ENCODE results near the gene RAD50. TPM values are rescaled to one million over a fixed set of nuclear protein-coding genes. Genes with fewer than 3 reads are reported as not detected.
A peak's percentile ranks its signal among the peaks of the same experiment; 100 is the strongest.
"Not testable (repeated sequence)": the region's sequence is repeated elsewhere in the genome, so short reads cannot be mapped to it uniquely, and the experiment has no call there.

The RAD50 gene
- total RNA-seq (2014; rRNA removed; shearing (Covaris generic)) = 13.5 and 25.2 TPM in 2 replicates

DNA sequence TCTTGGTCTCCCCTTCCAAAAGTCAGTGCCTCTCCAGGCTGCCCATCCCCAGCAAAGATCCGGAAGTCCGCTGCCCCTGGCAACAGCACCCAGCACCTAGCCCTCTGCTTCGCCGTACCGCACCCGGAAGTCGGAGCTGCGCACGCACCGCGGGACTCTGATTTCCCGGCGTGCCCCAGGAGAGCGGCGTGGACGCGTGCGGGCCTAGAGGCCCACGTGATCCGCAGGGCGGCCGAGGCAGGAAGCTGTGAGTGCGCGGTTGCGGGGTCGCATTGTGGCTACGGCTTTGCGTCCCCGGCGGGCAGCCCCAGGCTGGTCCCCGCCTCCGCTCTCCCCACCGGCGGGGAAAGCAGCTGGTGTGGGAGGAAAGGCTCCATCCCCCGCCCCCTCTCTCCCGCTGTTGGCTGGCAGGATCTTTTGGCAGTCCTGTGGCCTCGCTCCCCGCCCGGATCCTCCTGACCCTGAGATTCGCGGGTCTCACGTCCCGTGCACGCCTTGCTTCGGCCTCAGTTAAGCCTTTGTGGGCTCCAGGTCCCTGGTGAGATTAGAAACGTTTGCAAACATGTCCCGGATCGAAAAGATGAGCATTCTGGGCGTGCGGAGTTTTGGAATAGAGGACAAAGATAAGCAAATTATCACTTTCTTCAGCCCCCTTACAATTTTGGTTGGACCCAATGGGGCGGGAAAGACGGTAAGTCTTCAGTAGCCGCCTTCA, at the start of gene RAD50:
Gene RAD50, plus strand, starts transcription at position 215 of the 715 bp plus-strand sequence. Its CDS starts 348 bp downstream, at position 563.
- peak; percentile 91 for DNase-seq (ENCODE audit: low read depth)

DNA sequence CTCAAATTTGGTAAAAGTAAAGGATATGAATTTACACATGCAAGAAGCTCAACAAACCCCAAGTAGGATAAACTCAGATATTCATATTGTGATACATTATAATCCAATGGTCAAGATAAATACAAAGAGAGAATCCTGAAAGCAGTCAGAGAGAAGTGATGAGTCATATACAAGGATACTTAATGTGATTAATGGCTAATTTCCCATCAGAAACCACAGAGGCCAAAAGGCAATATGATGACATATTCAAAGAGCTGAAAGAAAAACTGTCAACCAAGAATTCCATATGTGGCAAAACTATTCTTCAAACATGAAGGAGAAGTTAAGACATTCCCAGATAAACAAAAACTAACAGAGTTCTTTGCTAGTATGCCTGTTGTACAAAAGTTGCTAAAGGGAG, 46.7 kb upstream of the RAD50 start:
- DNase-seq (ENCODE audit: low read depth) = peak; percentile 71

DNA sequence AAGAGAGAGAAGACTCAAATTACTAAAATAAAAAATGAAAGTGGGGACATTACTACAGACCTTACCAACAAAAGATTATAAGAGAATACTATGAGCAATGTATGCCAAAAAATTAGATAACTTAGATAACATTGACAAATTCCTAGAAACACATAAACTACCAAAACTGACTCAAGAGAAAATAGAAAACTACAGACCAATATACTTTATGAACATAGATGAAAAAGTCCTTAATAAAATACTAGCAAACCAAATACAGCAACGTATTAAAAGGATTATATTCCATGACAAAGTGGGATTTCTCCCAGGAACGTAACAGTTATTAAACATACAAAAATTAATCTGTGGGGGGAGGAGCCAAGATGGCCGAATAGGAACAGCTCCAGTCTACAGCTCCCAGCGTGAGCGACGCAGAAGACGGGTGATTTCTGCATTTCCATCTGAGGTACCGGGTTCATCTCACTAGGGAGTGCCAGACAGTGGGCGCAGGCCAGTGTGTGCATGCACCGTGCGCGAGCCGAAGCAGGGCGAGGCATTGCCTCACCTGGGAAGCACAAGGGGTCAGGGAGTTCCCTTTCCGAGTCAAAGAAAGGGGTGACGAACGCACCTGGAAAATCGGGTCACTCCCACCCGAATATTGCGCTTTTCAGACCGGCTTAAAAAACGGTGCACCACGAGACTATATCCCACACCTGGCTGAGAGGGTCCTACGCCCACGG, 43.0 kb upstream of the RAD50 start:
- DNase-seq (ENCODE audit: low read depth) = not testable (repeated sequence)

DNA sequence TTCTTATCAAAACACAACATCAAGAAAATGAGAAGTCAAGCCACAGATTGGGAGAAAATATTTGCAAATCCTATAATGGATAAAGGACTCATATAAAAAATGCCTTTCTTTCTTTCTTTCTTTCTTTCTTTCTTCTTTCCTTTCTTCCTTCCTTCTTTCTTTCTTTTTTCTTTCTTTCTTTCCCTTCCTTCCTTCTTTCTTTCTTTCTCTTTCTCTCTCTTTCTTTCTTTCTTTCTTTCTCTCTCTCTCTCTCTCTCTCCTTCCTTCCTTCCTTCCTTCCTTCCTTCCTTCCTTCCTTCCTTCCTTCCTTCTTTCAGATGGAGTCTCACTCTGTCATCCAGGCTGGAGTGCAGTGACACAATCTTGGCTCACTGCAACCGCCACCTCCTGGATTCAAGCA, 34.7 kb upstream of the RAD50 start:
- DNase-seq (ENCODE audit: low read depth) = not testable (repeated sequence)

DNA sequence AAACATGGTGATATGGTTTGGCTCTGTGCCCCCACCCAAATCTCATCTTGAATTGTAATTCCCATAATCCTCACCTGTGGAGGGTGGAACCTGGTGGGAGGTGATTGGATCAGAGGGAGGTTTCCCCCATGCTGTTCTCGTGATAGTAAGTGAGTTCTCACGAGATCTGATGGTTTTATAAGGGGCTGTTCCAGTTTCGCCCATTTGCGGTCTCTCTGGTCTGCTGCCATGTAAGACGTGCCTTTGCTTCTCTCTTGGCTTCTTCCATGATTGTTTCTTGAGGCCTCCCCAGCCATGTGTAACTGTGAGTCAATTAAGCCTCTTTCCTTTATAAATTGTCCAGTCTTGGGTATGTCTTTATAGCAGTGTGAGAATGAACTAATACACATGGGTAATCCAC, 31.9 kb upstream of the RAD50 start:
- not testable (repeated sequence) for DNase-seq (ENCODE audit: low read depth)

DNA sequence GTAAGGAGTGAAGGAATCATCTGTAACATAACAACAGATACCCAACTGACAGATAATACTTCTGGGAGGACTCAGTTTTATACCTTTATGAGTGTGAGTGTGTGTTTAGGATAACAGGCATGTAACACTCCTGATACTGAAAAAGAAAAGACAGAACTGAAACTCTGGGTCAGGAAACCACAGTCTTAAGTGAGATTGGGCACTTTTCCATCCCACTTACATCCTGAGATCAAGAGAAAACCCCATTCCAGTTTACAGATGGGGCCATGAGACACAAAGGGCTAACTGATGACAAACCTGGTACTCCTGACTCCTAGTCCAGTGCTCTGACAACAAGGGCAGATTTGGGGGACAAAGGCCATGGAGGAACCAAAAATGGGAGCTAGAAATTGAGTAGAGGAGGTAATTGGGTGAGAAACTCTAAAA, 31.5 kb upstream of the RAD50 start:
- no peak for DNase-seq (ENCODE audit: low read depth)

DNA sequence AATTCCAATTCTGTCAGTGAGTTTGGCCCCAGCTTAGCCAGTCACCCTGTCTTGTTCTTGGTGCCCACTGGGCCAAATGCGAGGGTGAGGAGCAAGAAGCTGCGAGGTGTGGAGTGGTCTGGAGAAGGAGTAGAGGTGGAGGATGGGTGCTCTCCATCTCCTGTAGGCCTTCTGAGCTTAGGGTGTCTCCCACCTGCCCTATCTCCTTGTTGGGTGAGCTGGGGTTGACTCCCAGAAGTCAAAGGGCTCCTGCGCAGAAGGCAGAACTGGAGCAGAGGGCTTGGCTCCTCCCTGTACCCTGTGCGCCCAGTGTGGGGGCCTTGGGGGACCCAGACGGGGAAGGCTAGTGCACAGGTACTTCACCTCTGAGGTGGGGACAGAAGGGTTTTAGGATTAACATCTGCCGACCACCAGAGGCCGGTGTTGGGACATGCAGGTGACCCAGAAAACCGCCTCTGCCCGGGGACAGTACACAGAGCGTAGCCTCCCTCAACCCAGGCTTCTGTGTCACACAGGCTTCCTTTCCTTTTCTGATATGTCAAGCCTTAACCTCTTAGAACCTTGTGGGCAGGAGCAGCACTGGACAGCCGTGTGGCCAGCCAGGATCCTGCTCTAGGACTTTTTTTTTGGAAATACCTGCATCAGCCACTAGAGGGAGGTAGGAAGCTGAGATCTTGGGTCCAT, 30.3 kb upstream of the RAD50 start:
- DNase-seq (ENCODE audit: low read depth) = peak; percentile 55

DNA sequence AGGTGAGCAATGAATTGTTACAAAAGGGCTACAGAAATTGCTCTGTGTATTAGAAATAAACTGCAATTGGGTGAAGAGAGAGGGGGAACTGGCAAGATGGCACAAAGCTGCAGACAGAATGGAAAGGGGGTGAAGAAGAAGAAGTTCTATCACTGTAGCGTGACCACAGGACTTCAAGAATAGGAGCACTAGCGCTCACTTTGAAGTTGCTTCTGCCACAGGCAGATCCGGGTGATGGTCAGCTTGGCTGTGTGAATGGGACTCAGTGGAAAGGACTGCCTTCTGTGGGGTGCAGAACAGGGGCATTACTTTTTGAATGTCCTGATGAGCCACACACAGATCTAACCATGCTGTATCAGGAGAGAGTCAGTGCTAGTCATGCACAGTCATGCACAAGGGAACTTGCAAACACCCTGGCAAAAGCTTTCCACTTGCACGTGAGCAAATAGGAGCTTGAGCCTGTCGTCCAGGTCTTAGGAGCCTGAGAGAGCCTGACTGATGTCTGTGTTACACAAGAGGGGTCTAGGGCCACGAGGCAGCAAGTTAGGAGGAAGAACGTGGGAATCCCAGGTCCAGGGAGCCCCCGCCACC, 29.7 kb upstream of the RAD50 start:
- DNase-seq (ENCODE audit: low read depth) = no peak

DNA sequence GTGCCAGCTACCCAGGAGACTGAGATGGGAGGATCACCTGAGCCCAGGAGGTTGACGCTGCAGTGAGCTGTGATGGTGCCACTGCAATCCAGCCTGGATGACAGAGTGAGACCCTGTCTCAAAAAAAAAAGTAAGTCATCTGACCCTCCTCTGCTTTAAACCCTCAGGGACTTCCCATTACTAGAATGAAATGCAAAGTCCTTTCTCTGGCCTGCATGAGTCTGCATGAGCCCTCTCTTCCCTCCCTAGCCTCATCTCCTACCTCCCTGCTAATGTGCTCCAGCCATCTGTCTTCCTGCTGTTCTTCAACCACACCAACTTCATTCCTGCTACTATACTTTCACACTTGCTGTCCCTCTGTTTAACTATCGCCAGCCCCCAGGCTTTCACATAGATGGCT, 28.8 kb upstream of the RAD50 start:
- DNase-seq (ENCODE audit: low read depth) = no peak

DNA sequence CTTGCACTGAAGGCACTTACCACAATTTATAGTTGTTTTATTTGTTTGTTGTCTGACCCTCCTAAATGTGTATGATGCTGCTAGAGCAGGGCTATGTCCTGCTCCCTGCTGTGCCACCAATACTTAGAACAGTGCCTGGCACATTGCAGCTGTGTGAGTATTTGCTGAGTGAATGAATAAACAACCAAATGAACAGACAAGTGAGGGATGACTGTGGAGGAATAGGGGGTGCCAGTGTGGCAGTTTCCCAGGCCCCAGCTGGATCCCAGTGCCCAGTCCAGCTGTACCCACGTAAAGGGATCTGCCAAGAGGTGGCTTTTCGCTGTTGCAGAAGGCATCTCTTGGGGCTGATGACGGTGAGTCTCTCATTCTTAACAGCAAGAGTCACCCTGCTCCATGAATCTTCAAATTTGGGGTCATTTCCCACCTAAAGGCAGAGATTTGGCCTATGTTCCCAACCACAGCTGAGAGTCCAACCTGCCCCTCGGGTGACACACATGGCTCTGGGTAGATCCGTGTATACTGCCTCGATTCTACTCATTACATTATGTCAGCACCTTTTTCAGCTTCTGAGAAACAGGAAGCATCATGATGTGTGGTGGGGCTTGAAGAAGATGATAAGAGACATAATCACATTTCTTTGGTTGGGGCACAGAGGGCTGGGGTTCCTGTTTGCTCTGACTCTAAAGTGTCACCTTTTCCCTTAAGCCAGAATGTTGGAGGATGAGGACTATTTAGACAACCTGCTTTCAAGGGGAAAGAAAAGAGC, 27.7 kb upstream of the RAD50 start:
- DNase-seq (ENCODE audit: low read depth) = no peak

DNA sequence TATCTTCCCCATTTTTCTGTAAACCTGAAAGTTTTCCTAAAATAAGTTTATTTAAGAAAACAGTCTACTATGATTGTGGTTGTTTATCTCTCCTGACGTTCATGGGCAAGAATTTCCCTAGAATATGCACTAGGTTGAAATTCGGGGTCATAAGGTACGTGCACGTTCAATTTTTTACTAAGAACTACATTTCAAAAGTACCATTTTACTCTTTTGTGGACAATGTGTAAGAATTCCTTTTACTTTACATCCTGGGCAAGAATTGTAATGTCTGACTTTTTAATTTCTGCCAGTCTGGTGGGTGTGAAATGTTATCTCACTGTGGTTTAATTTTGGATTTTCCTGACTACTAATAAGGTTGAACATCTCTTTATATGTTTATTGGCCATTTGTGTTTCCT, 25.8 kb upstream of the RAD50 start:
- DNase-seq (ENCODE audit: low read depth) = no peak

DNA sequence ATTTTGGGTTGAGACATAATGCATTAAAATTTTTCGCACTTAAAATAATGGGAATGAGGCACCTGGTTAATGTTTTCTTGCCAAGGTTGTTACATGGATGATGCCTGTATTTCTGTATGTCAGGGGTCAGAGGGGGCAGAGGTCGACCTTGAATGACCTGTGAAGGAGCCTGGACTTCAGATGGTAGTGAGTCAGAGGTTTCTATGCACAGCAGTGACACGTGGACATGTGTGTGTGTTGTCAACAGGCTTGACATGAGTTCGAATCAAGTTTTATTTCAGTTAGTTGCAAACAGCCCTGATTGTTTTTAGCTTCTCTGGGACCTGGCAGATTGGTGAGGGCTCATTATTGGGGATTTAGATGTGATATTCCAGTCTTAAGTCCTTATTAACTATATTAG, 17.1 kb upstream of the RAD50 start:
- no peak for DNase-seq (ENCODE audit: low read depth)

DNA sequence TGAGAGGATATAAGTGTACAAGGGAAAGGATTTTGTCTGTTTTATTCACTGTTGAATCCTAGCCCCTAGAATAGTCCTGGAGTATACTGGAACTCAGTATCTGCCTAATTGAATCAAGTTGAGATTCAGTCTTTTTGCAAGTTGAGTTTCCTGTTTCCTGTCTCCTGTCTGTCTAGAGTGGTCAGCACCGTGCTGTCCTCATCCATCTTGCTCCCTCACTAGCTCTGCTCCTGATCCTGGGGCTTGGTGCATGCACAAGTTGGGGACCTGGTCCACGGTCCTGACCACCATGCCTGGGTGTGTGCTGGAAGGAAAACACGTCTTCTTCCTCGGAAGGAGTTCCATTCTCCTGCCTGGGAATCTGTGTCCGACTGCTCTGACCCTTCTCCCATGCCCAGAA, 16.6 kb upstream of the RAD50 start:
- no peak for DNase-seq (ENCODE audit: low read depth)

DNA sequence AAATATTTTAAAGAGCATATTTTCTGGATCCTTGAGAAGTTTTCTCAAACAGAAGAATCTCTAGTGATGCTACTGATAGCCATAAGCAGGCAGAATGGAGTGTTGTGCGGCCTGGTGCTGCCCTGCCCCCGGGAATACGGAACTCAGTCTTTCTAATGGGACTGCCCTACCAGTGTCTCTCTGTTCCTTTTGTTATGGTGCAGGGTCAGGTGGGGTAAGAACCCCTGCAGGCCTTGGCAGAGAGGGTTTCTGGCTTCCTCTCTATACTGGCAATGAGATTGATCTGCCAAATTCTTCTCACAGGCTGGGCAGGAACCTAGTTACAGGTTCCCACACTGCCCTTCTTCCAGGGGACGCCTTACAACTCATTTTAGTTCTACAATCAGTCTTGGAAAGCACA, 16.0 kb upstream of the RAD50 start:
- no peak for DNase-seq (ENCODE audit: low read depth)

DNA sequence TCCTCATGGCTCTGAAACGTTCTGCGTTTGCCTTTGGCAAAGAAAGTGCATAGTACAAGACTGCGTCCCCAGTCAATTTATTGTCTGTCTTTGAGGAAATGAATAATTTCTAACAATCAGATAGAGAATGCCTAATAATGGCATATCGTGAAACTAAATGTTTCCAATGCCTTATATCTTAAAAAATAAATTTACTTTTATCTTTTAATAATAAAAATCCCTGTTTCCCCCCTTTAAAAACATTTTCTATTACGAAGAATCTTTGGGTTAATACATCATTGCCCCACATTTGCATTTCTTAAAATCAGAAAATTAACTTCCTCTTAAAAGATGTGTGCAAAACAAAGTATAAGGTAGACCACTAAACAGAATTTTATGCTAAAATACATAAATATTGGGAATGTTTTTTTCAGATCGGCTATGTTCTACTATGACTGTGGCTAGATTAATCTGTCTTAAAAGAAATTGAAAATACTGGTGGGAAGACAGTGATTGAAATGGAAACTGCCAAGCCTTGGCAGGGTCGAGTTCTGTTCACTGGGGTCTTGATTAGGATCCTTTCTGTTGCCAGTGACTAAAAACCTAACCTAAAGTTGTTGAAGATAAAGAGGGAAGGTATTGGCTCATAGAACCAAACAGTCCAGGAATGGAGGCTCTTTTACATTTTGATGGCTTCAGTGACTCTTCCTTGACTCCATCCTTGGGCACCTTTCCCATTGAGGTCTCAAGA, 13.1 kb upstream of the RAD50 start, which contains the start of gene IL5:
Gene IL5, minus strand, starts transcription at position 51 of the 730 bp plus-strand sequence. Its CDS starts 44 bp downstream, at position 7.
- DNase-seq (ENCODE audit: low read depth) = no peak

DNA sequence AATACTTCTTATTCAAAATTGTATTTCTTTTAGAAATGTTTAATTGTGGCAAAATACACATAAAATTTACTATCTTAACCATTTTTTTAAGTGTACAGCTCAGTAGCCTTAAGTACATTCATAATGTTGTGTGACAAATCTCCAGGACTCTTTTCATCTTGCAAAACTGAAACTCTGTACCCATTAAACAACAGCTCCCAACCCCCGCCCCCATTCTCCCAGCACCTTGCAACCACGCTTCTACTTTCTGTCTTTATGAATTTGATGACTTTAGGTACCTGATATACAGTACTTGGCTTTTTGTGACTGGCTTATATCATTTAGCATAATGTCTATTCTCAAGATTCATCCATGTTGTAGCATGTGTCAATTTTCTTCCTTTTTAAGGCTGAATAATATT, 10.7 kb upstream of the RAD50 start:
- no peak for DNase-seq (ENCODE audit: low read depth)

DNA sequence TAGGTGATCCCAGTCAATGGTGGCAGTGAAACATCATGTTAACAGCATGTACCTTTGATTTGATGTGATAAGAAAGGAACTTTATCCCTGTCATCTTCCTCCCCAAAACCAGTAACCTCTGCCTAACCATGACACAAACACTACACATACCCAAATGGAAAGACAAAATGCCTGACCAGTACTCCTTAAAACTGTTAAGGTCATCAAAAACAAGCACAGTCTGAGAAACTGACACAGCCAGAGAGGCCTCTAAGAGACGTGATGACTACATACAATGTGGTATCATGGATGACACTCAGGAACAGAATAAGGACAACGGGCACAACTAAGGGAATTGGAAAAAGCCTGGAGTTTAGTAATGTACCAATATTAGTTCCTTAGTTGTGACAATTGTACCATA, 9.5 kb upstream of the RAD50 start:
- no peak for DNase-seq (ENCODE audit: low read depth)

DNA sequence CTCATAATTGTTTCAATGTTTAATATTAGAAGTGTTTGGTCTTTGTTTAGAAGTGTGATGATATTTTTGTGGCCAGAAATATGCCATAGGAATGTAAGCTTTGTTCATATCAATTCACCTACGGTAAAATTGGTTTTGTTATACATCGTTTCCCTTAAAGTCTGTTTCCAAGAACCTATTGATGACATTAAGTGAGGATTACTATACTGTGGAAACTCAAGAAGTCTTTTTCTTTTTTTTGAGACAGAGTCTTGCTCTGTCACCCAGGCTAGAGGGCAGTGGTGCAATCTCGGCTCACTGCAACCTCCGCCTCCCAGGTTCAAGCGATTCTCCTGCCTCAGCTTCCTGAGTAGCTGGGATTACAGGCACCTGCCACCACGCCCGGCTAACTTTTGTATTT, 7.9 kb upstream of the RAD50 start:
- DNase-seq (ENCODE audit: low read depth) = not testable (repeated sequence)

DNA sequence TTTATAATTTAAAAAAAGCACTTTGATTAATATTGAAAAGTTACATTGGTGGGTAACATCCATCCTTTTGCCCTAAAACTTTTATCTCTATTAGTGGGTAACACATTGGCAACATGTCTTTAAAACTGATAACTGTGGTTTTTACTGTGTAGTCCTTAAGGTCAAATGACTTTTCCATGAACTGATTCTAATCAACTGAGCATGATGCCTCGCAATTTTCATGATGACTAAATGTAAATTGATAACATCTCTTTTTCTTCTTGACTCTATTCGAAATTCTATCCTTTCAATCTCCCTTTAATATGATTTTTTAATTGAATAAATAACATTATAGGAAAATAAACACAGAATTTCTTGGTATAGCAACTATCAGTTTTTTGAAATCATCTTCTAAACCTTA, 7.2 kb upstream of the RAD50 start:
- no peak for DNase-seq (ENCODE audit: low read depth)

DNA sequence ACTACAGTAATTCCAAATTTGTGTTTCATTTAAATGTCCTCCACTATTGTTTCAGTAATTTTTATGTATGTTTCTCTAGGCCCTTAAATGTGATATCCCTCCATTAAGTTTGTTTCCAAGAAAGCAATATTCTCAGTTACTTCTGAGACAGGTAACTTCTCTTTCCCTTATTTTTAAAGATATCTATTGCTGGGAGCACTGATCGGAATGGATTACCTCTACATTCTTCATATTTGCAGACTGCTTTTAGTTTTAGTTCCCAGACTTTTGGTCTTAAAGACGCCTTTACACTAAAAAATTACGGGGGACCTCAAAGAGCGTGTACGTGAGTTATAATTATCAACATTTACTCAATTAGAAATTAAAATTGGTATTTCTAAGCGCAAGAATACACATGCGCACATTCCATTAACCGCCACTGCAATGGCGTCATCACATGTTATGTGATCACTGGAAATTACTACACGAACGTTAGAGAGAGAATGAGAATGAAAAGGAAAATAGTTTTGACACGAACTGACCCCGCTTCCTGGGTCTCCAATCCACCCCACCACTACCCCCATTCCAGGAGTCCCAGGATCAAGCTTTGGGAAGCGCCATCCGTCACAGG, 519 bp upstream of the RAD50 start:
- no peak for DNase-seq (ENCODE audit: low read depth)
